CD4-positive, alpha-beta T cell treated with Interferon alpha-2 for 1 hour (primary cell): Measurements from ENCODE around the gene GJA1.
"Not testable (repeated sequence)": the region's sequence is repeated elsewhere in the genome, so short reads cannot be mapped to it uniquely, and the experiment has no call there.

Experiments
- DNase-seq, 2 donors: peaks; one replicate each; pipeline ENCODE4 v3.0.0-alpha.2; 2020 to 2022

Gene GJA1

DNA sequence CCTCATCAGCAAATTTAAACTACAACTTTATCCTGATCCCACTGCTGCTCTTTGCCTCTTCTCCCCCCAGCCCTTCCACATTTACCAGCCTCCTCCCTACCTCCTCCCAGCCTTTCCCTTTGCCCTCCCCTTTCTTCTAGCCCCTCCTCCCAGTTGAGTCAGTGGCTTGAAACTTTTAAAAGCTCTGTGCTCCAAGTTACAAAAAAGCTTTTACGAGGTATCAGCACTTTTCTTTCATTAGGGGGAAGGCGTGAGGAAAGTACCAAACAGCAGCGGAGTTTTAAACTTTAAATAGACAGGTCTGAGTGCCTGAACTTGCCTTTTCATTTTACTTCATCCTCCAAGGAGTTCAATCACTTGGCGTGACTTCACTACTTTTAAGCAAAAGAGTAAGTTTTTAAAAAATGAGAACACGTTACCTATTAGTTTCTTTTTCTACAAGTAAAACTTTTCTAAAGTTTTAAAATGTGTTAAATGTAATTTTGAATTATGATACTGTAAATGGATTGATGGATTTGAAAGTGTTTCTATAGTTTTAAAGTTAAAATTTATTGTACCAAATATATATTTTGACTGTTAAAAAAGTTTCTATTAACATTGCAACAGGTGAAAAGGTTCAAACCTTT lies at the start of gene GJA1:
TSS of gene GJA1 (plus strand) at position 203 of the 626 bp plus-strand sequence. CDS start 11,202 bp downstream, outside the sequence.
- no peak for DNase-seq

DNA sequence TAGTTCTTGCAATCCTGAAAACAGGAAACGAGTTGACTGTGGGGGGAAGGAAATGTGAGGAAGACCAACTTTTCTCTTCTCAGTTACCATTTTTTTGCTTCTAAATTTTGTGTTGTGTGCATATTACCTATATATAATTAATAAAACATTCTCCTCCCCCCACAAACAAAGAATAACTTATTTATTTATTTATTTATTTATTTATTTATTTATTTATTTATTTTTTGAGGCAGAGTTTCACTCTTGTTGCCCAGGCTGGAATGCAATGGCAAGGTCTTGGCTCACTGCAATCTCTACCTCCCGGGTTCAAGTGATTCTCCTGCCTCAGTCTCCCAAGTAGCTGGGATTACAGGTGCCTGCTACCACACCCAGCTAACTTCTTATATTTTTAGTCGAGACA lies 48.9 kb upstream of the GJA1 start:
- not testable (repeated sequence) for DNase-seq

DNA sequence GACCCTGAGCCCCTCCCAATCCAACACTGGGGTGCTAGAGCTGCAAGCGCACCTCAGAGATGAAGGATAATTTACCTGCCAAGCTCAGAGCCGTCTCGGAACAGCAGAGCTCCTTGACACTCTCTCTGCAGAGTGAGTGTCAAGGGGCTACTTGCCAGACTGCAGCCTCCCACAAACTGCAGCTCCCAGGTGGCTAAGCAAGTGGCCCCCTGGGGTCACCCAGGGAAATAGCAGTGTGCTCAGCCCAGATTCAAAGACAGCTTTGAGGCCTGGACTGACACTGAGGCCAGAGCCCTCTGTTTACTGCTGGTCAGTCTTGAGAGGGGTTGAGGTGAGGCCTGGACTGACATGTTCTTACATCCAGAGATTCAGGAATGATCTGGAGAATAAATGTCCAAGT lies 46.0 kb upstream of the GJA1 start:
- DNase-seq: no peak

DNA sequence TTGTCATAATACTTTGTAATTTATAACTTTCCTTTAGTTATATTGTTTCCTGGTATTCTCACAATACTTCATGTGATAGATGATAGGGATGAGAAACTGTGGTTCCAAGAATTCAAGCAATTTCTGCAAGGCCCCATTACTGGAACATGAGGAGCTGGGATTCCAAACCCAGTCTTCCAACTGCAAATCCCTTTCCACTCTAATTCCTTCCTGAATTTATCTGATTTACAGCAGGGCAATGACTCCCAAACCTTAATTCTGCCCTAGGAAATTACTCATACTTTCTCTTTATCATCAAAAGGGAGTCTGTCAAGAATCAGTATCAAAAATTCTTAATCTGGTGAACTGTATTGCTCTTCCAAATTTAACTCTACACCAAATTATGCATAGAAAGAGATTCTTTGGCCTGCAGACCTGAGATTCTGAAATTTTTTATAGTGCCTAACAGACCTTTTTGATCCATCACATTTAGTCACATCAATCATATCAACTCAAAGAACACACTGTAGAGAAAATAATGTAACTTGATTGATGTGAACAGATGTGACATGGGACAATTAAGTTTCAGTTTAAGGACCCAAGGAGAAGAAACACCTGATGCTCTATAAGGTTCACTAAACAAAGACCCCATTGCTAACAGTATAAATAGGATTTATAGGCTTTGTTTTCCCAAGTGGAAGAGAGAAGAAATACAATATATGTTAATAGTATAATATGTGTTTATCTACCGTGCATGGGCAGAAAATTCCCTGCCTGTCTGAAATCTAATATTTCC lies 41.5 kb upstream of the GJA1 start:
- DNase-seq: no peak

DNA sequence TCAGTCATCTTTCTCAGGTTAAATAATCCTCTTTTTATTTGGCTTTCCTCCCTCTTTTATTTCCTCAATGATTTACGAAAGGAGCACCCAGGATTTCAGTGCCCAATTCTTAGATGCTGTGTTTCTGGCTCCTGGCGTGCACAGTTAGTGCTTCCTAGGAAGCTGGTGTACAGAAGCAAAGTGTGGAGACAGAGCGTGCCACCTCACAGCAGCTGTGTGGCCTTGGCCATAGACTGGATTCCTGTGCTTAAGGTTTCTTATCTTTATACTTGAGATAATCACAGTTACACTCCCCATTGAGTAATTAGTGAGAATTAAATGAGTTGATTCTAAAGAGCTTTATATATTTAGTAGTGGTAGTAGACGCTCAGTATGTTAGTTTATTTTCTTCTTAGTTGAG lies 39.7 kb upstream of the GJA1 start:
- DNase-seq: no peak

DNA sequence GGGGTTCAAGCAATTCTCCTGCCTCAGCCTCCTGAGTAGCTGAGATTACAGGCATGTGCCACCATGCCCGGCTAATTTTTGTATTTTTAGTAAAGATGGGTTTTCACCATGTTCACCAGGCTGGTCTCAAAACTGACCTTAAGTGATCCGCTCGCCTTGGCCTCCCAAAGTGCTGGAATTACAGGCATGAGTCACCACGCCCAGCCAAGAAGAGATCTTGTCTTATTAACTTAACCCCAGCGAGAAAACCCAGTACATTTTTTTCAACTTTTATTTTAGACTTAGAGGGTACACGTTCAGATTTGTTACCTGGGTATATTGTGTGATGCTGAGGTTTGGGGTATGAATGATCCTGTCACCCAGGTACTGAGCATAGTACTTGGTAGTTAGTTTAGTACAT lies 38.3 kb upstream of the GJA1 start:
- DNase-seq: not testable (repeated sequence)

DNA sequence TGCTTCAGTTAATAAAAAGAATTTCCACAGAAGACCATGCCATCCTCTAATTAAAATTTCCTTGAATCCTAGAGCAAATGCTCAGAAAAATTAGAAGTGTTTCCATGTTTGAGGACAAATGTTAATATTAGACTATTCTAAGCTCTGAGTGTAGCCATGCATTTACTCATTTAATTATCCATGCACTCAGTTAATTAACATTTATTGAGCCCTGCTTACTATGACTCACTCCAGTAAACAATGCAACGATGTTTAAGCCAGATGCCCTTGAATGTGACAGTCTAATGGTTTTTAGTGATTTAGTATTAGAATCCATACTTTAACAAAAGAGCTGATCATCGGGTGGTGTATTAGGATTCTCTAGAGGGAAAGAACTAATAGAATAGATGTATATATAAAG lies 37.3 kb upstream of the GJA1 start:
- no peak for DNase-seq

DNA sequence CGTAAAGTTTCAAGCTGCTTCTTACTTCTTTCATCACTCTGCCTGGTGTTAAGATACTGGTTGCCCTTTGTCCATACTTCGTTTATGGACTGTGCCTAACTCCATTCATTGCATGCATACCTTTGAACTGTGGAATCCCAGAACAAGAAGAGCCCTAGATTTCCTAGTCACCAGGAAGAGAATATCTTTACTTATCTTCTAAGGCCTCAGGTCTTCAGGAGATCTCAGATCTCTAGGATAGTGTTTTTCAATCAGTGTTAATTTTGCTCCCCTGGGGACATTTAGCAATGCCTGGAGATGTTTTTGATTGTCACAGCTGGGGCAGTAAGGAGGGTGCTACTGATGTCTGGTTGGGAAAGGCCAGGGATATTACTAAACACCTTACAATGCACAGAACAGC lies 35.5 kb upstream of the GJA1 start:
- no peak for DNase-seq

DNA sequence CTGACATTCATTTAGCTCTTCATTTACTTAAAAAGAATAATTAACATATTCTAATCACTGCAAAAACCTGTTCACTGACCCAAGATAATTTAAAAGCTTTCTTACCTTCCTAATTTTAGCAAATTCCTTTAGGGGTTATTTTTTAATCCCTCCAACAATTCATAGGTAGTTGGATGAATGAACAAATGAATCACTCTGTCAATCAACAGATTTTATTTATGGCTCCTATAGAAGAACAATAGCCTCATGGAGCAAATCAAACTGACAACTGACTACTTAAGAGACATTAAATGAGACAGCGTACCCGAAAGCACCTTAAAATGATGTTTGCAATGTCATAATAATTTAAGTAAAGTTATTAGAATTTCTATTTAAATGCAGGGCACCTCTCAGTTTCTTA lies 31.5 kb upstream of the GJA1 start:
- no peak for DNase-seq

DNA sequence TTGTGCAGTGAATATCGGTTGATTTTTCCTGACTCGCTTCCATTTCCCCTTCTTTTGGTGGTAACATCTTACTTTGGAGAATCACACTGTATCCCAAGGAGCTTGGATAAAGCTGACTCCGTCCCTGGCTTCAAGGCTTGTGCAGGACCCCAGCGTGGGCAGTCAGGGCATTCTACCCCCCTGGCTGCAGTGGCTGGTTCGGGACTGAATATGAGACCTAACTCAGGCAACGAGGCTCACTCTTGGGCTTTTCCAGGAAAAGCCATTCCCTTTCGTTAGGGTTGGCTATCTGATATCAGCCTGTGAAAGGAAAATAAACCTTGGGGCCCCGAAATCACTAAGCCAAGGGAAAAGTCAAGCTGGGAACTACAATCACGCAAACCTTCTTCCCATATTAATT lies 30.1 kb upstream of the GJA1 start:
- DNase-seq: no peak

DNA sequence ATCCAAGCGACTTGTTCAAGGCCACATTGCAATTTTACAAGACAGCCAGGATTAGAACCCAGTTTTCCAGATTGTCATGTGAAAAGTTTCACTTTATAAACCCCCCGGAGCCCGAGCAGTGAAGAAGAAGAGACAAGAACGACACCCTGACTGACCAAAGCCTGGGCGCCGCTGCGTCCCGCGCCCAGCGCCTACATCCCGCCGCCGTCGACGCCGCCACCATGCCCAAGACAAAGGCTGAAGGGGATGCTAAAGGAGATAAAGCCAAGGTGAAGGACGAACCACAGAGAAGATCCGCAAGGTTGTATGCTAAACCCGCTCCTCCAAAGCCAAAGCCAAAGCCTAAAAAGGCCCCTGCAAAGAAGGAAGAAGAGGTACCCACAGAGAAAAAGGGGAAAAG lies 27.1 kb upstream of the GJA1 start:
- DNase-seq: no peak

DNA sequence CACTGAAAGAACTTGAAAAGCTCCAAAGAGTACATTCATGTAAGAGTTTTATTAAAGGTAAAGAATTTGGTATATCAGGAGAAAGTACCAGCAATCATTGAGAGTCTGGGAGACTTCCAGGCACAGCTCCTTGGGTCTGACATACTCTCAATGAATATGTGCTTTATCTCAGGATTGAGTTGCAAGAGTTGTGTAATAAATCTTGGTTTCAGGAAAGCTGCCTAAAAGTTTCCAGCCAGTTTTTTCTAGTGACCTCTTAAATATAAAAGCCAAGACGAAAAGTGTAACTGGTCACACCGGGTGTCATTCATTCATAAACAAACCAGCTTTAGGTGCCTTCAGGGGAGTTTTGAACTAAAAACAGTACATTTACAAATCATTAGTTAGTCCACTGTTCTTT lies 21.6 kb upstream of the GJA1 start:
- DNase-seq: no peak

DNA sequence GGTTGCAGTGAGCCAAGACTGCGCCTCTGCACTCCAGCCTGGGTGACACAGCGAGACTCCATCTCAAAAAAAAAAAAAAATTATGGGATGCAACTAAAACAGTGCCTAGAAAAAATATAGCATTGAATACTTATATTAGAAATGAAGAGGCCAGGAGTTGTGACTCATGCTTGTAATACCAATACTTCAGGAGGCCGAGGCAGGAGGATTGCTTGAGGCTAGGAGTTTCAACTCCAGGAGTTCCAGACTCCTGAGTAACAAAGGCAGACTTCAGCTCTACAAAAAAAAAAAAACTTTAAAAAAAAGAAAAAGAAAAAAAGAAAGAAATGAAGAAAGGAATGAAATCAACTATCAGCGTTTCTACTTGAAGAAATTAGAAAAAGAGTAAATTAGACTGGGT lies 17.1 kb upstream of the GJA1 start:
- DNase-seq: no peak

DNA sequence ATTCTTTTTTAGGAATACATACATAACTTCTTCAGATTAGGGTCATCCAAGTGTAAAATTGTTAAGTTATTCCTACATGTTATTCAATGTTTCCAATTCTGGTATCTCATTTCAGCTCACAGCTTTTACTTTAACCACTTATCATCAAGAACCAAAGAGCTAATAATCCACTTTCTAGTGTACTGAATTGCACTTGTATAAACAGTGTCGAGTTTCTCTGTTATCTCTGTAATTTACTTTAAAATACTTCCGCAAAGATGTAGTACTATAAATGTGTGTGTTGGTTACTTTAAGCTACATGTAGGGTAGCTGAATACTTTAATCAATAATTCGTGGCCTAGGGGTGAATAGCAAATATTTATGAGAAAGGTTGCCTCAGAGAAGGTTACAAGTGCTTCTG lies 8.8 kb upstream of the GJA1 start:
- DNase-seq: no peak

DNA sequence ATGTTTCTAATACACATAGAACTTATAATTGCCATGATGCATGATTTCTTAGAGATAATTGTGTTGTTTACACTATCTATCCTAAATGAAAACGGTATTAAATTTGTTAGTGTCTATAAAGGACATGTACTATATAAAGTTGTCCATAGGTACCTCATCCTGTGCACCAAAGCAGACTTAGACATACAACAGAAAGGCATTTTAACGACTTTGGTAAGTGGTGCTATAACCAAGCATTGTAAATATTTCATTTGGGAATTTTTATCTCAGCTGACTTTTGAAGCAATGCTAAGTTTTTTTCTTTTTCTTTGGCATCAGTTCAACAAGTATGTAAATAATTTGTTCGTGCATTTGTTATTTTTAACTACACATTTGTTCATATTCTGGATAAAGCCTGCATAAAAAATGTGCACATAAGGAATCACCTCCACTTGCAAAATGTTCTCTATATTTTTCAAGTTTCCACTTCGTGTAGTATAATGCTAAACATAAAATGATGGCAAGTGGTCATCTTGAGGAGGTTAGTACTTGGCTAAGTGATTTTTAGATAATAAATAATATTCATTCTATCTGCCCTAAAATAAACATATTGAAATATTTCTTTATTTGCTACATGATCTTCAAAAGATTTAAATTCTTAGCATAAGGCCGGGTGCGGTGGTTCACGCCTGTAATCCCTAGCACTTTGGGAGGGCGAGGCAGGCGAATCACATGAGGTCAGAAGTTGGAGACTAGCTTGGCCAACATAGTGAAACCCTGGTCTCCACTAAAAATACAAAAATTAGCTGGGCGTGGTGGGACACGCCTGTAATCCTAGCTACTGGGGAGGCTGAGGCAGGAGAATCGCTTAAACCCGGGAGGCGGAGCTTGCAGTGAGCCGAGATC lies 6.3 kb upstream of the GJA1 start:
- no peak for DNase-seq

DNA sequence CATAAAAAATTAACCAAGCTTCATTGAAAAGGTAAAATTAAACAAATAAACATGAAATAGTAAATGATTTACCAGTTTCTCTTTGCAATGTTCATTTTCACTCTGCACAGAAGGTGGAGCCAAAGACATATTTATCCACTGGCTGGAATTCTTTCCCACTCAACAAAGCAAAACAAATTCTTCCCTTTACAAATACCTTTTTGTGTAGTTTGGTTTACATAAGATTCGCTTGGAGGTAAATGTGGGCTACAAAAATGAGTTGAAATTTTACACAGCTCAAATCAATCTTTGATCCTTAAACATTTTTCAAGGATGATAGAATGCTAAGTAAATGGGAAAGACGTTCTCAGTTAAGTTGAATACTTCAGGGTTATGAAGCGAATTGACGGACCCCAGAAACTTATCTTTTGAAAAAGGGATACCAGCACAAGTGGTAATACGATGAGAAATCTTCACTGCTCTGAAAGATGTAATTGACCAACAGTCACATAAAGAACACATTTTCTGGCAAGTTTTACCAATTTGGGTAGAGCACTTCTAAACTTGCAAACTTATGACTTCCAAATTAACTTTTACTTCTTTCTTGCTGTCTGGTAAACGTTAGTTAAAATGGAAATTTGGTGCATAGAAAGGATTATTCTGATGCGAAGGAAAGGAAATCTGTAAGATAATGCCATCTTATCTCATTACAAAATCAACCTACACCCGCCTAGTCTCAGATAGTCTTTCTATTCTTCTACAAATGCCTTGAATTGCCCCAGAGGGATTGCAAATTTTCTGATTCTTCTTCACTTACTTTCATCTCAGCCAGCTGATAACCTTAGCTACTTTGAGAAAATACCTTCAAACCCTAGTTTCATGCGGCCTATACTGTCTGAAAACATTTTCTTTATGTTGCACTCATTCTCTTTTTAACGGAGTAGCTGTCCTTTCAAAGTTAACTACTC lies 4.7 kb upstream of the GJA1 start:
- no peak for DNase-seq

DNA sequence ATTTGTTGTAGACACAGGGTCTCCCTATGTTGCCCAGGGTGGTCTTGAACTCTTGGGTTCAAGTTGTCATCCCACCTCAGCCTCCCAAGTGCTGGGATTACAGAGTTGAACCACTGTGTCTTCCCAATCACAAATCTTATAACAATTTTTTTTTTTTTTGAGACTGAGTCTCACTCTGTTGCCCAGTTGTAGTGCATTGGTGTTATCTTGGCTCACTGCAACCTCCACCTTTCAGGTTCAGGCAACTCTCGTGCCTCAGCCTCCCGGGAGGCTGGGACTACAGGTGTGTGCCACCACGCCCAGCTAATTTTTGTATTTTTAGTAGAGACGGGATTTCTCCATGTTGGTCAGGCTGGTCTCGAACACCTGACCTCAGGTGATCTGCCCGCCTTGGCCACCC lies 3.7 kb upstream of the GJA1 start:
- DNase-seq: not testable (repeated sequence)

DNA sequence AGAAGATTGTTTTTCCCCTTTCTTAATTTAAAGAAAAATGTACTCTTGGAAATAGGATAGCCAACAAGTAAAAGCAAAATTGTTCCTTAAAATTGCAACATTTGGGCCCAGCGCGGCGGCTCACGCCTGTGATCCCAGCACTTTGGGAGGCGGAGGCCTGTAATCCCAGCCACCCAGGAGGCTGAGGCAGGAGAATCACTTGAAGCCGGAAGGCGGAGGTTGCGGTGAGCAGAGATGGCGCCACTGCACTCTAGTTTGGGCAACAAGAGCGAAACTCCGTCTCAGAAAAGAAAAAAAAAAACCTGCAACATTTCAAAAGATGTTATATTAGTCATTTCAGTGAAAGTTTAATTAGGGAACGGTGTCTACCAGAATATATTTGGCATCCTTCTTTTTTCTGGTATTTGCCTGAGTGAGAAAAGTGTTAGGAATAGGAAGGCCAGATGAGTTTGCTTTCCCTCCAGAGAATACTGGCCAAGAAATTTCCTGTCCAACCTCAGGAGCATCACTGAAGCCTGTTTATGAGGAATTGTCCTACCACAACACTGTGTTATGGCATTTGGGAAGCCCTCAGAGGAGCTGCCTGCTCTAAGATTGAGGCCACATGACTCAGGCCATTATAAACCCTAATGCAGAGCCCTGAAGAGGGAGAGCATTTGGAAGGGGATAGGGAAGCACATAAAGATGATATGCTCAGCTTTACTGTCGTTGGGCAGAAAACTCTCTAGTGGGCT lies 1.2 kb upstream of the GJA1 start:
- no peak for DNase-seq

DNA sequence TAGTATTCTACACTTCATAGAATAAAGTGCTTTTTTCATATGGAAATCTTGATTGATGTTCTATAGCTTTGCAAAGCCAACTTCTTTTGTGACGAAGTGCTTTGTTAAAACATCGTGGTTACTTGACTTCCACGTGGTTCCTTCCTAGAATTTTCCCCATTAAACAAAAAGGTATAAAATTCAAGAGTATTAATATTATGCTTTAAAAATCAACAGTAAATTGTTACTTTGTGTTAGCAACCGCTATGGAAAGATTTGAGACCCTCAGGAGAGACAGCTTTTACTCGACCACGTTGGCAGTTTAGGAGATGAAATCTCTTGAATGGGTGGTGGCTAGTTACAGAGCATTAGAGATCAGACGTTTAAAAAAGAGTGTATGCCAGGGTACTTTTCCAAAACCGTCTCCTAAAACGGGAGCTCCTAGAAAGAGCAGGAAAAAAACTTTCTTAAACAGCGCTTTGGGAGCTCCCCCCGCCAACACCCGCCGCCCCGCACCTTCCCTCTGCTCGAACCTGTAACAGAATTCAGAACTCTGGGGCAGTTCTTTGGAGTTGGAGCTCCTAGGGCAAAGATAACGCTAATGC lies 920 bp downstream of the GJA1 start:
- no peak for DNase-seq

DNA sequence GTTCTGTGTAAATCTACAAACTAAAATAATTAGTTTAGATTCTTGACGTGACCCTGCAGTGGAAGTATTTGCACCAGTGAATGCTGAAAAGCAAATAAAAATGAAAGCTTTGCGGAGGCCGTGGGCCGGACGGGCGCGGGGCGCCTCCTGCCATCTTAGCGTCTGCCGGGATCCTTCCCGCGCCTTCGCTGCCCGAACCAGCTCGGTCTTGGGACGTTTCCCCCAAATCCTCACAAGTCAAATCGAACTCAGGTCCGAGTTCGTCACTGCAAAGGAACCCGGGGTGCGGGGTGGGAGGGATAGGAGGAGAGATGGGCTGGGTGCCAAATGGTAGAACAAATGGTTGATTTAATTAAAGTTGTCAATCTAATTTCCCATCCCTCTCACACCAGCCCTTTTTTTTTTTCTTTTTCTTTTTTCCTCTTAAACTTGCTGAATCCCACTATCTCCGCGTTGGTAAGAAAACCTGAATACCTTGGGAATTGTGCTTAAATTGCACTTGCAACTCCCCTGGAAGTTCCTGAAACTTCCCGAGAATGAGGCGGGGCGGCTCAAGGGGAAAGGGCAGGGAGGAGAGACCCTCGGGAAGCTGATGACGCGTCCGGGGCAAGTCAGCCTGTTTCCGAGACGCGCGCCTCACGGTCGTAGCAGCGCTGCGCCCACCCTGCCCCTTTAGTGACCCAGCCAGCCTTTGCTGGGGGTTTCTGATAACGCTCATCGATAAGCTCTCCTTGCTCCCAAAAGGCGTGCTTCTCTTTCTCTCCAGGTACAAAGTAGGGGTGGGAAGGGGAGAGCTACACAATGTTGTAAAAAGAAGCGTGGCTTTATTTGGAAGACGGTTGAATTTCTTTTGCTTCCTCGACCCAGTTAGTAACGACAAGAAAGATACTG lies 1.8 kb downstream of the GJA1 start:
- DNase-seq: no peak
